Activated T-cell treated with anti-CD3 and anti-CD28 coated beads, Interleukin-2, amount 50 U/mL, for 24 hours (primary cell): ENCODE measurements around the gene SIPA1L2.

Experiments used
- DNase-seq: peaks from one replicate; pipeline ENCODE4 v3.0.0-alpha.2; 2020
- H3K27ac Mint-ChIP-seq: 2 replicates; pipeline ENCODE4 v1.8.0; 2020; ENCODE audit warnings: mild to moderate bottlenecking, mixed read lengths
- H3K27me3 Mint-ChIP-seq: 2 replicates; pipeline ENCODE4 v1.8.0; 2020; ENCODE audit warnings: mixed read lengths
- H3K36me3 Mint-ChIP-seq: 2 replicates; pipeline ENCODE4 v1.8.0; 2020; ENCODE audit warnings: low read depth, mixed read lengths
- H3K4me1 Mint-ChIP-seq: 2 replicates; pipeline ENCODE4 v1.8.0; 2020; ENCODE audit warnings: low read depth, mixed read lengths
- H3K4me3 Mint-ChIP-seq: 2 replicates; pipeline ENCODE4 v1.8.0; 2020; ENCODE audit warnings: mild to moderate bottlenecking, moderate library complexity, mixed read lengths
- H3K9me3 Mint-ChIP-seq: 2 replicates; pipeline ENCODE4 v1.8.0; 2020; ENCODE audit warnings: mixed read lengths

SIPA1L2 gene

DNA sequence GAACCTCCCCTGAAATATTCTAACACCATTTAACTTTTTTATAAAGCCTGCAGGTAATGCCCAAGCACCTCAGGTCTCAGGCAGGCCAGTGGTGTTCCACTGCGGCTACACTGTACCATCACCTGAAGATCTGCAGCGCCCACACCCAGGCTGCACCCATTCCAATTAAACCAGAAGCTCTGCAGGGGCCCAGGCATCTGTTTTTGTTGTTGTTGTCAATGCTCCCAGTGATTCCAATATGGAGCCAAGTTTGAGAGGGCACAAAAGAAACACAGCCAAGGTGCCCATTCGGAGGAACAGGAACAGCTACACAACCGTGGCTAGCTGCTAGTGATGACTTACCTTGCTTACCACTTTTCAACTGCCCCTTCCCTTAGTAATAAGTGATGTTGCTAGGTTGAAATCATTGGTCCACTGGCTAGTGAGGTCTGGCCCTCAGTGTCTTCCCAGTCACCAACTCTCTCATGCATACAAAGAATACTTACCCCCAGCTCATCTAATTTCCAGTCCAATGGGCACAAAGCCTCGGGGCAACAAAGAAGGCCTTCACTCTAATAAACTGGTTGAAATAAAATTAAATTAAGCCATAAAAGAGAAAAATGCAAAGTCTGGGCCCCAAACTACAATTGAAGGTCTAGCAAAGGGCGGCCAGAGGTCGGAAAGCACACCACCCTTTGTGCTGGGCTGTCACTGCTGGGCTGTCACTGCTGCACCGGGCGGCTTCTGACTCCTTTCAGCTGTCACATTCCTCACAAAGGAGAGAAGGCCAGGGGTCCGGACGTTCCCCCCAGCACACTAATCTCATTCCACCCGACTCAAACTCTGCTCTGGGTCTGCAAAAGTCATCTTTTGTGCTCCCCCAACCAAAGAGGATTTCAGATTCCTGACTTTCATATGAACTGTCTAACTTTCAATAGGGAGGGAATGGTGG is 34.9 kb downstream of the SIPA1L2 start:
- no peaks in the 10 kb centered on the region for H3K27me3 Mint-ChIP-seq
- DNase-seq: no peak
- peaks cover 27% of the 10 kb centered on the region for H3K4me1 Mint-ChIP-seq
- H3K36me3 Mint-ChIP-seq: no peaks in the 10 kb centered on the region
- no peak overlapping the region for H3K4me3 Mint-ChIP-seq
- no peak overlapping the region for H3K27ac Mint-ChIP-seq
- H3K9me3 Mint-ChIP-seq: no peaks in the 10 kb centered on the region

DNA sequence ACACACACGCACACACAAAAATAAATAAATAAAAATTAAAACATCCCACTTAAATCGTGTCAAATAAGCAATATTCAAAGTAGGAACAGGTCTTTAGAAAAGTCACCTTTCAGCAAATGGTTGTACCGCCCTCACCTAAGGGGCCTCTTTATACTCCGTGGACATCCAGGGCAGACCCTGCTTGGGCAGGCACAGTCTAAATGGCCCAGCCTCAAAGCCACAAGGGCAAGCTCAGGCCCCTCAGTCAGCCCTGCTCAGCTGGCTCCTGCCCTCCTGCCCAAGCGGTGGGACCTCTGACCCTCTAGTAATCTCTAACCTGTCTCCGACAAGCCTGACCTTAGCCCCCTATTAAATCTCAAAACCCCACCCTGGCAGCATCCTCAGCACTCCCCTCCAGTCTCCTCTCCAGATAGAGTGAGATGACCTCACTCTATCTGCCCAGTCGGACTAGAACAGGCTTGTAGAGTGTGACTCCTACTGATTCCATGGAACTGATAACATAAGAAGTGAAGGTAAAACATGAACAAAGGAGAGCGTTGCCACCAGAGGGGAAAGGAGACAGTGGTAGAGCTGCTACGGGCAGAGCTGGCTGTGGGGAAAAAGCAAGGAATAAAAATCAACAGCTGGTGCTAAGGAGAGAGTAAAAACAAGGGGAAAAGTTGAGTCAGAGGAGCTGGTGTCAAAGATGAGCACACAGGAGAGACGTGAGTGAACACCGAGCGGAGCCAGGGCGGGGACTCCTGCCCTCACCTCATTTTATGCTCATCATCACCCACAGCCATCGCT is 36.0 kb downstream of the SIPA1L2 start:
- H3K36me3 Mint-ChIP-seq: no peaks in the 10 kb centered on the region
- no peak overlapping the region for H3K4me3 Mint-ChIP-seq
- H3K27ac Mint-ChIP-seq: no peak overlapping the region
- no peak for DNase-seq
- no peaks in the 10 kb centered on the region for H3K27me3 Mint-ChIP-seq
- H3K4me1 Mint-ChIP-seq: peaks cover 26% of the 10 kb centered on the region
- H3K9me3 Mint-ChIP-seq: no peaks in the 10 kb centered on the region

DNA sequence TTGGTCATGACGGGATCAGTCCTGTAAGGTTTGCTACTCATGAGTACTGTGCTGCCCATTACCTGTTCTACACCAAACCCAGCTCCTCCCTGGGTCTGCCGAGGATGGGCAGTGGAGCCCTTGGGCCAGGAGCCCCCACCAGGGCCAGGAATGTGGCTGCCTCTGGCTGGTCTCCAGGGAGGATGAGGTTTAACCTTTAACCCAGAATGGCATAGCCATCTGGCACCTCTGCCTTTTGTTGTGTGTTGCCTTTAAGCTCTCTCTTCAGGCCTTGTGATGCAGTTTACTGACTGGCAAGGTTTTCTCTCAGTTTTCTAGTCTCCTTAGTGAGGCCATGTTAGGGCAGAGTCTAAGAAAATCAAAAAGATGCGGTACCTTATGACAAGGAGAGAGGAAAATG is 38.6 kb downstream of the SIPA1L2 start:
- Mint-ChIP-seq H3K9me3 (peaks cover 10% of the 10 kb centered on the region), H3K36me3 (peaks cover 1% of the 10 kb centered on the region), H3K27me3 (no peaks in the 10 kb centered on the region), H3K27ac (no peak overlapping the region), H3K4me1 (peaks cover 30% of the 10 kb centered on the region), H3K4me3 (no peak overlapping the region)
- DNase-seq: no peak

DNA sequence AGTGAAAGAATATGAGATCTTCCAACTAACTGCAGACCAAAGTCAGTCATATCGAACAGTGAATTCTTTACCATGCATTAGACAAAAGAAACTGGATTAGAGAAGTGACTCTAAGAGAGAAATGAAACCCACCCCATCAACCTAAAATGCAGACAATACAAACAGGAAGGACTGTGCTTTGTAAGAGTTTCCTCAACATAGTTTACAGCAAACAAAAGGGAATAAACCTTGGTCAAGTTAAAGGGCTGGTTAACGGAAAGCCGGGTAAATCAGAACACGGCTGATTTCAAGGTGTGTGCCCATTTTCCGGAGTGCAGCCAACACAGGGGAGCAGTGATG is 39.2 kb downstream of the SIPA1L2 start:
- Mint-ChIP-seq H3K27ac (no peak overlapping the region), H3K27me3 (no peaks in the 10 kb centered on the region), H3K9me3 (peaks cover 10% of the 10 kb centered on the region), H3K4me3 (no peak overlapping the region), H3K36me3 (peaks cover 1% of the 10 kb centered on the region), H3K4me1 (peaks cover 30% of the 10 kb centered on the region)
- DNase-seq: no peak

DNA sequence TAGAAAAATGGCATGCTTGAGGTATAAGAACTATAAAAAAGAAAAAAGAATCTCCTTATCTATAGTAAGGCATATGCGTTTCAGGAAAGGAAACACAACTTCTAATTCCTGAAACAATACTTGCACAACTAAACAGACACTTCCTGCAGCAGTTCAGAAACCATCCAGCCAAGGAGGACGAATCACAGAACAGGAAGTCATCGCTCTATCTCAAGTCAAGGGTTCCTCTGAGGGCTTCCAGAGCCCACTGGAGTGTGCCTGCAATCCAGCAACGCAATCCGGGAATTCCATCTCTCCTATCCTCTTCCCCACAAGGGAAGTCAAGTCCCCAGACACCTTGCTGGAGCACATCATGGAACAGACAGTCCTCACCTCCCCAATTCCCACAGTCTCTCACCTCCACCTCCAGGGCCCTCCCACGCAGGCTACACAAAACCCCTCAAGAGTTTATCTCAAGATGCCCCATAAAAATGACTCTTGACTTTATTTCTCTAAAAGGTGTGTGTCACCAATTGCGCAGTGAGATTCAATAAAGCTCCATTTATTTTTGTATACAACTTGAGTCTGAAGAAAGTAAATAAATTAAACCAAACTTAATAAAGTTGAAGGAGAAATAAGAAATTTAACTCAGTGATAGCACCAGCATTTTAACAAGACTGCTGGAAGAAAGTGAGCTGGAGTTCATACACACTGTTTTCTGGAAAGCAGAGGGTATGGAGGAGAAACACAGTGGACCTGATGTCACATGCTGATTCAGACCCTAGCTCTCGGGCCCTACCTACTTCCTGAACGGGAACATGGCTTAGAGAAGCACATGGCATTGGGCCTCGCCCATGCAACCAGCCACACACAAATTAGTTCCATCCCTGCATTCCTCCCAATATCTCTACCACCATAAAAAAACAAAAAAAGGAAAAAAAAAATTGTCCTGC is 39.9 kb downstream of the SIPA1L2 start:
- peaks cover 10% of the 10 kb centered on the region for H3K9me3 Mint-ChIP-seq

DNA sequence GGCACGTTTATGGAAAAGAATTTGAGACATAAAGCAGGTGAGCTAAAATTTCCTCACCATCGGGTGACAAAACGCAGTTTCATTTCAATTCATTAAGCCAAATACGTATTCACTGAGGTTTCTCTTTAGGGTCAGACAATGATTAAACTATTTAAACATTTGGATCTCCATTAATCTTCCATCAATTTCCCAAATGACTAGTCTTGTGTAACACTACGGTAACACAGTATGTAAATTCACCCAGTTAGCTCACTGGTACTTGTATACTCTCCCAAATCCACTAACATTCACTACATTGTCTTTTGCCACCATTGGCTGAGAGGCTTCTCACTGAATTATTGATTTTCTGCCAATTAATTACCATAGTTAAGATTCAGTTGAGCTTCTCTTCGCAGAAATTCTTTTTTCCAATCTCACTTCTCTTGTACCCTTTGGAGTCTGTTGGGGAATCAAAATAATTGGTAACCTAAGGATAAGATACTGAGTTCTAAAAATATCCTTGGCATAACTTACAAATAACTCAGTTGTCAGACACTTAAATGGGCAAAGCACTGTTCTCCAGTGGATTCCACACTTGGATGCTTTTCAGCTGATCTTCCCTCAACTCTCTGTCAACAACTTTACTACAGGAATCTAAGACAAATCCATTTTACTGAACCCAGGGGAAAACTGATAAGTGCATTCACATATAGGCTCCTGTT is 40.7 kb downstream of the SIPA1L2 start:
- Mint-ChIP-seq H3K4me1 (peaks cover 30% of the 10 kb centered on the region), H3K27me3 (no peaks in the 10 kb centered on the region), H3K27ac (no peak overlapping the region), H3K36me3 (peaks cover 1% of the 10 kb centered on the region), H3K4me3 (no peak overlapping the region), H3K9me3 (peaks cover 10% of the 10 kb centered on the region)
- no peak for DNase-seq

More for the DNA sequence above, 39.9 kb downstream of the SIPA1L2 start:
- Mint-ChIP-seq H3K4me1 (peaks cover 30% of the 10 kb centered on the region), H3K4me3 (no peak overlapping the region), H3K36me3 (peaks cover 1% of the 10 kb centered on the region), H3K27ac (no peak overlapping the region), H3K27me3 (no peaks in the 10 kb centered on the region)
- no peak for DNase-seq

DNA sequence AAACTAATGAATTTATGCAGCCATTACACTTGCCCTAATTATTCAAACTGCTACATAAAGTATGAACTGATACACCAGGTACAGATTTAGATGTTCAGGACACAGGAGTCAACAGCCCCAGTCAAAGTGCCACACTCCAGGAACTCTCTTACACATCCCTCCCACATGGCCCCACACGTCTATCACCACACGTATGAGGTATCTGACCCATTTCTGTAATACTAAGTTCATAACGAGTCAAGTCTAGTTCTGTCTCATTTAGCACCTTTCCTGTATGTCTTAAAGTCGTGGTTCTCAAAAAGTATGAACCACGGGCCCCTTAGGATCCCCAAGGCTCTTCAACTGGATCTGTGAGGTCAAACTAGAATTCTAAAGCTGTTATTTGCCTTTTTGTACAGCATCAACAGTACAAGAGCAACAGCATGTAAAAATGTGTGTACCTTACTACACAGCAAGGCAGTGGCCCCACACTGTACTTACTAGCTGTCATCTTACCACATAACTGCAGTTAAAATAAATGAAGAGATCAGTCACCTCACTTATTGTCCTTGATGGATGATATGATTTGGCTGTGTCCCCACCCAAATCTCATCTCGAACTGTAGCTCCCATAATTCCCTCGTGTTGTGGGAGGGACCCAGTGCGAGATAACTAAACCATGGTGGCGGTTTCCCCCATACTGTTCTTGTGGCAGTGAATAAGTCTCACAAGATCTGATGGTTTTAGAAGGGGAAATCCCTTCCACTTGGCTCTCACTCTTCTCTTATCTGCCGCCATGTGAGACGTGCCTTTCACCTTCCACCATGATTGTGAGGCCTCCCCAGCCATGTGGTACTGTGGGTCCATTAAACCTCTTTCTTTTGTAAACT is 42.6 kb downstream of the SIPA1L2 start:
- Mint-ChIP-seq H3K36me3 (peaks cover 1% of the 10 kb centered on the region), H3K9me3 (peaks cover 10% of the 10 kb centered on the region), H3K4me3 (no peak overlapping the region), H3K27me3 (no peaks in the 10 kb centered on the region), H3K27ac (peak overlapping the region; percentile 72), H3K4me1 (peaks cover 30% of the 10 kb centered on the region)
- DNase-seq: no peak

DNA sequence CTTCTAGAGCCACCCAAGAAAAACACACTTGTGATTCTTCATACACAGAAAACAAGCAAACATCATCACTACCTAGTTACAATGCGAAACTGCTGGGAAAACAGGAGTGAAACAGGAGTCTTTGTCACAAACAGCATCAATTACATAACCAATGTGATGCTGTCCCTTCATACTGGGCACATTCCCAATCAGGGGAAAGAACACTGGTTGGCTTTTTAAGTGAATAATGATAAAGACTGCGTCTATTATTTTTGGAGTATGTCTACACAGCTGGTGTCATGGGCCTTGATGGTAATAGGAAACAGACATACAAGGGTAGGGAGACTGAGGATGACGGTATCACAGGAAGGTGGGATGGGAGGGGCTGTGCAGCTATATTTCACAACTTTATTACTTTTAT is 43.3 kb downstream of the SIPA1L2 start:
- Mint-ChIP-seq H3K4me3 (no peak overlapping the region), H3K36me3 (peaks cover 1% of the 10 kb centered on the region), H3K27ac (no peak overlapping the region), H3K9me3 (peaks cover 10% of the 10 kb centered on the region), H3K27me3 (no peaks in the 10 kb centered on the region), H3K4me1 (peaks cover 30% of the 10 kb centered on the region)
- no peak for DNase-seq

DNA sequence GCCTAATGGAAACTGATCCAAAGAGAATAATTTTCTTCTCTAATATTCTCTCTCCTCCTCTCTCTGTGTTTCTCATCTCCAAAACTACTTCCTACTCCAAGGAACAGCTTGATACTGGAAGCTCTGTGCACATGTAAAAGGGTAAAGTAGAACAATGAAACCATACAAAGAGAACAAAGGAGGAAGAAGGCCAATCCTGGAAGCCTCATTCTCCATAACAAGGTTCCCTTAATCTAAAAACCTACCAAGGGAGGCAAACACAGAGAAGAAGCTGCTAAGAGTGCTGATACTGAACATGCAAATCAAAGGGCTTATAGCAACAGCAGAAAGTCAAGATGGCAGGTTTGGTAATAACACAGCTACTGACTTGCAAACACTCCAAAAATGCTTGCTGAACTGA is 44.4 kb downstream of the SIPA1L2 start:
- Mint-ChIP-seq H3K9me3 (peaks cover 10% of the 10 kb centered on the region), H3K36me3 (peaks cover 1% of the 10 kb centered on the region), H3K4me1 (peaks cover 34% of the 10 kb centered on the region), H3K27me3 (no peaks in the 10 kb centered on the region), H3K27ac (no peak overlapping the region), H3K4me3 (no peak overlapping the region)
- DNase-seq: no peak

DNA sequence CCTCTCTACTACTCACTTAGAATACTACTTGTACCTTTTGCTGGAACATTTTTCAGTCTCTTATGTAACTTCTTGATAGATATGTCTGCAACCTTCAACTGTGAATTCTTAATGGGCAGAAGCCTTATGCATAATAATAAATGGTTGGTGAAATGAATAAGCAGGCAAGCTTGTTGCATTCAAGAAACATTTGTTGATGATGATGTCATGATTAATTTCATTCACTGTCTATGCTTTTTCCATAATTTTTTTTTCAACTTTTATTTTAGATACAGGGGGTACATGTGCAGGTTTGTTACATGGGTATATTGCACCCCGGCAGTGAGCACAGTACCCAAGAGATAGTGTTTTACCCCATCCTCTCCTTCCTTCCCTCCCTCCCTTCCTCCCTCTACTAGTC is 48.0 kb downstream of the SIPA1L2 start:
- Mint-ChIP-seq H3K27ac (no peak overlapping the region), H3K4me1 (peaks cover 39% of the 10 kb centered on the region)

More for the DNA sequence above, 48.0 kb downstream of the SIPA1L2 start:
- Mint-ChIP-seq H3K9me3 (no peaks in the 10 kb centered on the region), H3K27me3 (no peaks in the 10 kb centered on the region), H3K4me3 (no peak overlapping the region), H3K36me3 (no peaks in the 10 kb centered on the region)
- DNase-seq: no peak
